A549 treated with ZK216348 at 1 μM for 4 hours (cell line): Measurements from ENCODE around the gene IBA57. TPM values are rescaled to one million over a fixed set of nuclear protein-coding genes. Genes with fewer than 3 reads are reported as not detected.

Experiments used
- total RNA-seq: library from RNA; stranded (reverse); fragments of 200-300 nt; extraction: Qiagen RNA extraction; gene quantifications from 5 replicates; pipeline ENCODE4 v1.2.3, GENCODE V29; 2022; ENCODE audit warnings: low read depth

Gene IBA57
- total RNA-seq: 1.5 to 5.1 TPM (median 4.9 TPM) in 5 replicates

DNA sequence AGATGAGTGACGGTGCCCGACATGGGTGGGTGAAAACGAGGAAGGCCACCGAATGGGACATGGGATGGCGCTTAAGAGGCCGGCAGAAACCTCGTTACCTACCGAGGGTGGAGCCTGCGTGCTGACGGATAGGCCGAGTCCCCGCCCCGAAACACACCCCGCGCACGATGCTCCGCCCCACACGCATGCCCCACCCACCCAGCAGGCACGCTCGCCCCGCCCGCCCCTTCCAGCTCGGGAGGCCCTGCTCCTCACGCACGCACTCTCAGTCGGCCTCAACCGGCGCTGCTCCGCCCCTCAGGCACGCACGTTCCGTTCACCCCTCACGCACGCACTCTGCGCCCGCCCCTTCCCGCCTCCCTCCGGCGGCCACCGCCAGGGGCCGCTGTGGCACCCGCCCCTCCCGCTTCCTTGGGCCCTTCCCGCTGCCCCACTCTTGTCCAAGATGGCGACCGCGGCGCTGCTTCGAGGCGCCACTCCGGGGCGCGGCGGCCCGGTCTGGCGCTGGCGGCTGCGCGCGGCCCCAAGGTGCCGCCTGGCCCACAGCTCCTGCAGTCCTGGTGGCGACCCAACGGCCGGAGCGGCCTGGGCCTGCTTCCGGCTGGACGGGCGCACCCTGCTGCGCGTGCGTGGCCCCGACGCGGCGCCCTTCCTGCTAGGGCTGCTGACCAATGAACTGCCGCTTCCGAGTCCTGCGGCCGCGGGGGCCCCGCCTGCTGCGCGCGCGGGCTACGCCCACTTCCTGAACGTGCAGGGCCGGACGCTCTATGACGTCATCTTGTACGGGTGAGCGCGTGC is at the start of gene IBA57:
Gene IBA57, plus strand, starts transcription at position 433 of the 798 bp plus-strand sequence. Its CDS starts 13 bp downstream, at position 446.

DNA sequence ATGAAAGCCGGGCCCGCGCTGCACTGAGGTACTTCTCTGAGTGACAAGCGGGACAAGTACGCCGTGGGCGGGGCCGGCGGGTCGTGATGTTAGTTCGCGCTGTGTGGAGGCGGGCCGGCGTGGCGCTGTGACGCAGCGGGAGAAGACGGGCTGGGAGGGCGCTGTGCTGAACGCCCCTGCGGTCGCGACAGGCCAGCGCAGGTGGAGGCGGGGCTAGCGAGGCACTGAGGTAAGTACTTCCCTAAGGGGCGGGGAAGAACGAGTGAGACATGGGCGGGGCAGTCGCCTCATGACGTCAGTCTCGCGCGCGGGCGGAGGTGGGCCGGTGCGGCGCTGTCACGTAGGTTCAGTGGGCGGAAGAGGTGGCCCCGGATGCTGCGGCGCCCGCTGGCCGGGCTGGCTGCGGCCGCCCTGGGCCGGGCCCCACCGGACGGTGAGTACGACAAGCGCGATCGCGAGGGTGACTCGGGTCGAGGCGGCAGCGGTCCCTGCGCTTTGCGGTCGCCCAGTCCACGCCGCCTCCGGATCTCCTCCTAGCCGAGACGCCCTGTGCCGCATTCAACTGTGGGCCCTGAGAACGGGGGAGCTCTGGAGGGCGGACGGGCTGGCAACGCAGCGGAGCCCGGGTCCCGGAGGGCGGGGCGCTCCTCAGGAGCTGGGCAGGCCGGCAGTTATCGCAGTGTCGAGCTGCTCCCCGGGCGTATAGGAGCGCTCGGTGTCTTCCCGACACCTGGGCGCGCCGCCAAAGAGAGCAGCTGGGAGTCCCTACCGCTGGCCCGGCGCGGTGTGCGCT is 25.5 kb upstream of the IBA57 start, which contains the start of gene GUK1:
Gene GUK1, plus strand, starts transcription at position 349 of the 793 bp plus-strand sequence. Its CDS starts 24 bp downstream, at position 373.

DNA sequence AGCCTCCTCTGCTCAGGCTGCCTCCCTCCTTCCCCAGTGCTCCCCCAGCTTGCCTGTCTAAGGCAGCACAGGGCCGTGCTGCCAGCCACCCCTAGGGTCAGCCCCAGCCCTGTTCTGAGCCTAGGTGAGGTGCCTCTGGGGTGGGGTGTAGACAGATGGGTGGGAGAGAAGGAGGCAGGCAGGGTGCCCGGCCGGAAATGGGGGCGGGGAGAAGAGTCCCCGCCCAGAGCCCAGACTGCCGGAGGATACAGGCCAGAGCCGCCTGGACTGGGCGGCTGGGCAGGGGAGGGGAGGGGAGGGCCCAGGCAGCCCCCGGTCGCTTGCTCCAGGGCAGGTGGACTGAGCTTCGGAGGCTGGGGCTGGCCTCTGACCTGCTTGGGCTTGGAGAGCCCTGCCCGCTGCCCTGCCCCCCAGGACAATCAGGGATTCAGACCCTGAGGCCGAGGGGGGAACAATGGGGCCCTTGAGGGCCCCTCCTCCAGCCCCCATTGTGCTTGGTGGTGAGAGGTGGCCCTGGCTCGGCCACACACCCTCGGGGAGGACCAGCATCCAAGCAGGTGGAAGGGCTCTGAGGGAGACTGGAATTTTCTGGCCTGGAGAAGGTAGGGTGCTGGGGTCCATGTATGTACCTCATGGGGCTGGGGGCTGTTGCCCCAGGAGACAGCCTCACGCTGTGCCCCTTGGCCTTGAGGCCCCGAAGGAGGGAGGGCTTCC is 16.0 kb upstream of the IBA57 start, which contains the start of gene GJC2:
Gene GJC2, plus strand, starts transcription at position 525 of the 714 bp plus-strand sequence. CDS start 7,829 bp downstream, outside the sequence.

DNA sequence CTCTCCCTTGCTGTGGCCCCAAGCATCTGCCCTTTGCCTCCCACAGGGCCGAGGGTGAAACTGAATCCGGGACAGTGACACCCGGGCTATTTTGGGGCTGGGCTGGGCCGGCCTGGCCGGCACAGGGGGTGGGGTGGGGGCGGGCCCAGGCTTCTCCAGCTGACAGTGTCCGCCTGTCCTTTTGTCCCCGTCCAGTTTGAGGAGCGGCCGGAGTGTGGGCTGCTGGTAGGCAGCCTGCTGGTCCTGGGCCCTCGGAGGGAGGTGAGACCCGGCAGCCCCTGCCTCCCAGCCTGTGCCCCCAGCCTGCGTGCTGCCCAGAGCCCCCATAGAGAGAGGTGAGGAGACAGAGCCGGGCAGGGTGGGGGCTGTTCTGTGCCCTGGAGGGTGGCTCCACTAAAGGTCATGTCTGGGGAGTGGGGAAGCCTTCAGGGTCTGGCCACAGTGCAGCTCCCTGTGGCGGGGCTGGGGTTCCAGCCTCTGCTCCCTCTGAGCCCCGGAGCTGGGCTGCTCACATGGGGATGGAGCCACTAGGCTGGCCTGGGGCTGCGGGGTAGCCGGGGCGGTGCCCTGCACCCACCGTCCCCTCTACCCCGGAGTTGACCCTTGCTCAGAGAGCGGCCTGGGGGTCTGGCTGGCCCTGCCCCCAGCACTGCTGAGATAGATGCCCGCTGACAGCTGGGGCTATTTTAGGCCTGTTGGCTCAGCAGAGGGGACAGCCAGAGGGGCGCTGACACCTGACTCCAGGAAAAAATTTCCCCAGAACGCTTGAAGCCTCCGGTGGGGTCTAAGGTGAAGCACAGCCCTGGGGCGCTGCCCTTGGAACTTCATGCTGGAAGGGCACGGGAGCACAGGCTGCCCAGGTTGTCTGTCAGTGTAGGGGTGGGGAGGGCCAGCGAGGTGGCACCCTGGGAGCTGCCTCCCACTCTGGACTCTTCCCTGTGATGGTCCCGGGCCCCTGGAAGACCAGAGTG is 42.5 kb downstream of the IBA57 start, which contains the start of gene OBSCN:
Gene OBSCN, plus strand, starts transcription at position 194 of the 971 bp plus-strand sequence. CDS start 3,740 bp downstream, outside the sequence.

Other genes with a start within 250 kb of the IBA57 start
- gene WNT9A, start 217.9 kb upstream of the IBA57 start, total RNA-seq: 4.8 to 10.4 TPM (median 8.0 TPM) in 5 replicates
- gene WNT3A, start 158.8 kb upstream of the IBA57 start, total RNA-seq: 0.08 TPM in 1 of 5 replicates, not detected in the others
- 333 to 469 TPM (median 450 TPM) in 5 replicates for gene ARF1, start 83.1 kb upstream of the IBA57 start, total RNA-seq
- gene C1orf35, start 62.5 kb upstream of the IBA57 start, total RNA-seq: 23.9 to 44.1 TPM (median 41.6 TPM) in 5 replicates
- gene MRPL55, start 56.5 kb upstream of the IBA57 start, total RNA-seq: 62.4 to 91.9 TPM (median 80.1 TPM) in 5 replicates
- 102 to 165 TPM (median 156 TPM) in 5 replicates for gene GUK1, start 25.5 kb upstream of the IBA57 start, total RNA-seq
- gene GJC2, start 15.9 kb upstream of the IBA57 start, total RNA-seq: 0.24 to 0.66 TPM (median 0.58 TPM) in 5 replicates
- gene OBSCN, start 42.2 kb downstream of the IBA57 start, total RNA-seq: 2.3 to 7.6 TPM (median 5.9 TPM) in 5 replicates
- 21.3 to 39.0 TPM (median 36.3 TPM) in 5 replicates for gene TRIM11, start 241.0 kb downstream of the IBA57 start, total RNA-seq